PFSK-1 (cell line): ENCODE measurements around the gene NAXD.

ENCODE experiments used
- FOXP2 ChIP-seq: optimal IDR thresholded peaks from 2 replicates; pipeline ENCODE3; 2011; ENCODE audit warnings: borderline replicate concordance, control low read depth, inconsistent platforms; ENCODE audit not compliant: insufficient read depth; ENCODE audit errors: extremely low read length, extremely low read depth
- POLR2AphosphoS5 ChIP-seq: IDR thresholded peaks from 2 replicates; pipeline ENCODE4 v1.6.1; 2012; ENCODE audit warnings: low read depth, mild to moderate bottlenecking, control low read depth, low read length, moderate library complexity
- SIN3A ChIP-seq: IDR thresholded peaks from 2 replicates; pipeline ENCODE4 v1.6.1; 2012; ENCODE audit warnings: mild to moderate bottlenecking, low read length, moderate library complexity, borderline replicate concordance; ENCODE audit not compliant: insufficient read depth
- TAF1 ChIP-seq: IDR thresholded peaks from 2 replicates; pipeline ENCODE4 v1.6.1; 2012; ENCODE audit warnings: low read length, control low read depth, borderline replicate concordance; ENCODE audit not compliant: insufficient read depth
- TF ChIP-seq, protein P1 (sequence below), 2 experiments: IDR thresholded peaks; 2 replicates each; pipeline versions ENCODE4 v1.6.1 to v1.8.0; 2011 to 2012; ENCODE audit warnings: low read depth in 2 of 2, low read length in 2 of 2, control low read depth in 1 of 2, inconsistent platforms in 1 of 2, mild to moderate bottlenecking in 1 of 2, moderate library complexity in 1 of 2; ENCODE audit not compliant: insufficient read depth in 1 of 2

Gene NAXD

DNA sequence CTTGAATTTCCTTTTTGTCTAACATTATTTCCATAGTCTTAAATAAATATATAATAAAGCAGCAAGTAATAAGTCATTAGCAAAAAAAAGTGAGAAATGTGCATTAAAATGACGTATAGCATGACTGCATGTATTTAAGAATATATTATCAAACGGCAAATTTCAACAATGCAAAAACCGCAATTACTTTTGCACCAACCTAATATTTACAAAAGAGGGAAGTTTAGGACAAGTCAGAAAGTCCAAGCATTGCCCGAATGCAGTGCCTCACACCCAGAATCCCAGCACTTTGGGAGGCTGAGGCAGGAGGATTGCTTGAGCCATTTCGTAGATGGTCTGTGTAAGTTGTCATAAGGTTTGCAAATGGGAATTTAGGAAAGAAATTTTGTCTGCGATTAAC is 10.2 kb upstream of the NAXD start:
- TF ChIP-seq, protein P1, sequence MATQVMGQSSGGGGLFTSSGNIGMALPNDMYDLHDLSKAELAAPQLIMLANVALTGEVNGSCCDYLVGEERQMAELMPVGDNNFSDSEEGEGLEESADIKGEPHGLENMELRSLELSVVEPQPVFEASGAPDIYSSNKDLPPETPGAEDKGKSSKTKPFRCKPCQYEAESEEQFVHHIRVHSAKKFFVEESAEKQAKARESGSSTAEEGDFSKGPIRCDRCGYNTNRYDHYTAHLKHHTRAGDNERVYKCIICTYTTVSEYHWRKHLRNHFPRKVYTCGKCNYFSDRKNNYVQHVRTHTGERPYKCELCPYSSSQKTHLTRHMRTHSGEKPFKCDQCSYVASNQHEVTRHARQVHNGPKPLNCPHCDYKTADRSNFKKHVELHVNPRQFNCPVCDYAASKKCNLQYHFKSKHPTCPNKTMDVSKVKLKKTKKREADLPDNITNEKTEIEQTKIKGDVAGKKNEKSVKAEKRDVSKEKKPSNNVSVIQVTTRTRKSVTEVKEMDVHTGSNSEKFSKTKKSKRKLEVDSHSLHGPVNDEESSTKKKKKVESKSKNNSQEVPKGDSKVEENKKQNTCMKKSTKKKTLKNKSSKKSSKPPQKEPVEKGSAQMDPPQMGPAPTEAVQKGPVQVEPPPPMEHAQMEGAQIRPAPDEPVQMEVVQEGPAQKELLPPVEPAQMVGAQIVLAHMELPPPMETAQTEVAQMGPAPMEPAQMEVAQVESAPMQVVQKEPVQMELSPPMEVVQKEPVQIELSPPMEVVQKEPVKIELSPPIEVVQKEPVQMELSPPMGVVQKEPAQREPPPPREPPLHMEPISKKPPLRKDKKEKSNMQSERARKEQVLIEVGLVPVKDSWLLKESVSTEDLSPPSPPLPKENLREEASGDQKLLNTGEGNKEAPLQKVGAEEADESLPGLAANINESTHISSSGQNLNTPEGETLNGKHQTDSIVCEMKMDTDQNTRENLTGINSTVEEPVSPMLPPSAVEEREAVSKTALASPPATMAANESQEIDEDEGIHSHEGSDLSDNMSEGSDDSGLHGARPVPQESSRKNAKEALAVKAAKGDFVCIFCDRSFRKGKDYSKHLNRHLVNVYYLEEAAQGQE (IDR thresholded peaks at IDR 0.05; ENCODE audit: insufficient read depth in 1 of 2, low read depth in 2 of 2, low read length in 2 of 2) = no peak
- TF ChIP-seq FOXP2 (no peak), SIN3A (no peak), POLR2AphosphoS5 (no peak), TAF1 (no peak)

DNA sequence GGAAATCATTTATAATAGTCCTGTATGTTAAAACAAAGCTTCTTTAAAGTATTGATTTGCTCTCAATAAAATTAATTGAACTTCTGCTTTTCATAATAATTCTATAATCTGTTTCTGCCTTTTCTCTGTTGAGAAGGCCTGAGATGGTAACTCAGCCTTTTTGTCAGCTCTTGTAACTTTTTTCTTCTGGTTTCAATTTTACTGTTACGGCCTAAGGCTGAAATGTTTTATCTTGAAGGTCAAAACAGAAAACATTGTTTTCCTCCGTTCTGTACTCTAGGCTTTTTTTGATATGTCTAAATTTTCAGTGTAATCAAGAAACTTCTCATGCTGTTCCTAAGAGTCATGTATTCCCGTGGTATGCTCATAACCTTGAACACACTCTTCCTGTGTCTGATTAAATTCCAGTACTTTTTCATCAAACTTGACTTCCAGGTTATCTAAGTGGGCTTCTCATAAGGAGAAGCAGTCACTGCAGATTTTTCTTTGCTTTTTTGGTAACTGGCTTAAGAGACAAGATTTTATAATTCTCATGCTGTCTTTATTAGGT is 7.6 kb upstream of the NAXD start:
- TF ChIP-seq, protein P1 (IDR thresholded peaks at IDR 0.05; ENCODE audit: insufficient read depth in 1 of 2, low read depth in 2 of 2, low read length in 2 of 2) = no peak
- TF ChIP-seq POLR2AphosphoS5 = no peak
- no peak for TF ChIP-seq TAF1
- TF ChIP-seq FOXP2 = no peak
- TF ChIP-seq SIN3A = no peak

DNA sequence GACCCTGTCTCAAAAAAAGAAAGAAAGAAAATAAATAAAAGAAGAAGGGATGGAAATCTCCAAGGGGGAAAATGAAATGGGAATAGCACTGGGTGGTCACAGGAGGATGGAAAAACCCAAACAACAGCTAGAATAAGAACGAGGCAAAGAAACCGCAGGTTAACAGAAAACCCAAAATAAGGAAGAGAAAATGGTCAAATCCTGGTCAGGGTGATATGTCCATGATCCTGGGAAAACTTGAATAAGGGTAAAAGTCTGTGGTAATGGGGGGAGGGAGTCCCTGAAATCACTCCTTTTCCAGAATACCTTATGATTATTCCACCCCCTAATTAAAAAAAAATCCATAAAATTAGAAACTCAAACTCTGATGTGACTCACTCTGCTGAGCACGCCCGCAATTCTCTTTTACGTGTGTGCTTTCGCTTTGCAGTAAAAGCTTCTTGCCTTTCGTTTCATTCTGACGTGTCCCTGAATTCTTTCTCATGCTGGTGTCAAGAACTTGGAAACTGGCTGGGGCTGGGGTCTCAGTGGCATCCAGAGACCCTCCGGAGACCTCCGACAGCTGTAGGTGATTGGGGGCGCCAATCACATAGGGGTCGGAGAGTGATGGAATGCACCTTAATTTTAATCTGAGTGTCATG is 4.3 kb upstream of the NAXD start:
- TF ChIP-seq, protein P1 (IDR thresholded peaks at IDR 0.05; ENCODE audit: insufficient read depth in 1 of 2, low read depth in 2 of 2, low read length in 2 of 2) = no peak
- TF ChIP-seq SIN3A (no peak), TAF1 (no peak), FOXP2 (no peak), POLR2AphosphoS5 (no peak)

DNA sequence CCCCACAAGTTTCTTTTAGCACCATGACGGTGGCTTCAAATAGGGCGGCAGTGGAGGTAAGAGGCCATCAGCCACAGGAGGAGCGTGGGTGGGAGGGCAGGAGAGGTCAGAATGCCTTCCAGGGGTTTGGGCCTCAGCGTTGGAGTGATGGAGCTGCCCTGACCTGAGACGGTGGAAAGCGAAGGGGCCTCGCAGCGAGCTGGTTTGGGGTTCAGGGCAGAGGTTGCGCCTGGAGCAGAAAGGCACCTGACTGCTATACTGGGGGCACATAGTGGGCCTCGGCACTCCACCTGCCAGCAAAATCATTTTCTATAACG is 382 bp upstream of the NAXD start:
- TF ChIP-seq TAF1 = no peak
- TF ChIP-seq, protein P1 (IDR thresholded peaks at IDR 0.05; ENCODE audit: insufficient read depth in 1 of 2, low read depth in 2 of 2, low read length in 2 of 2) = no peak
- TF ChIP-seq SIN3A = no peak
- no peak for TF ChIP-seq POLR2AphosphoS5
- no peak for TF ChIP-seq FOXP2
